HG03432 (cell line): Measurements from ENCODE around the gene KIF7.
"Not testable (repeated sequence)": the region's sequence is repeated elsewhere in the genome, so short reads cannot be mapped to it uniquely, and the experiment has no call there.

Experiments used
- ATAC-seq: cut with Tn5 transposase; IDR thresholded peaks from one replicate; pipeline ENCODE4 v1.9.1; 2021; ENCODE audit warnings: mild to moderate bottlenecking, moderate library complexity; ENCODE audit not compliant: unreplicated experiment

The KIF7 gene, protein sequence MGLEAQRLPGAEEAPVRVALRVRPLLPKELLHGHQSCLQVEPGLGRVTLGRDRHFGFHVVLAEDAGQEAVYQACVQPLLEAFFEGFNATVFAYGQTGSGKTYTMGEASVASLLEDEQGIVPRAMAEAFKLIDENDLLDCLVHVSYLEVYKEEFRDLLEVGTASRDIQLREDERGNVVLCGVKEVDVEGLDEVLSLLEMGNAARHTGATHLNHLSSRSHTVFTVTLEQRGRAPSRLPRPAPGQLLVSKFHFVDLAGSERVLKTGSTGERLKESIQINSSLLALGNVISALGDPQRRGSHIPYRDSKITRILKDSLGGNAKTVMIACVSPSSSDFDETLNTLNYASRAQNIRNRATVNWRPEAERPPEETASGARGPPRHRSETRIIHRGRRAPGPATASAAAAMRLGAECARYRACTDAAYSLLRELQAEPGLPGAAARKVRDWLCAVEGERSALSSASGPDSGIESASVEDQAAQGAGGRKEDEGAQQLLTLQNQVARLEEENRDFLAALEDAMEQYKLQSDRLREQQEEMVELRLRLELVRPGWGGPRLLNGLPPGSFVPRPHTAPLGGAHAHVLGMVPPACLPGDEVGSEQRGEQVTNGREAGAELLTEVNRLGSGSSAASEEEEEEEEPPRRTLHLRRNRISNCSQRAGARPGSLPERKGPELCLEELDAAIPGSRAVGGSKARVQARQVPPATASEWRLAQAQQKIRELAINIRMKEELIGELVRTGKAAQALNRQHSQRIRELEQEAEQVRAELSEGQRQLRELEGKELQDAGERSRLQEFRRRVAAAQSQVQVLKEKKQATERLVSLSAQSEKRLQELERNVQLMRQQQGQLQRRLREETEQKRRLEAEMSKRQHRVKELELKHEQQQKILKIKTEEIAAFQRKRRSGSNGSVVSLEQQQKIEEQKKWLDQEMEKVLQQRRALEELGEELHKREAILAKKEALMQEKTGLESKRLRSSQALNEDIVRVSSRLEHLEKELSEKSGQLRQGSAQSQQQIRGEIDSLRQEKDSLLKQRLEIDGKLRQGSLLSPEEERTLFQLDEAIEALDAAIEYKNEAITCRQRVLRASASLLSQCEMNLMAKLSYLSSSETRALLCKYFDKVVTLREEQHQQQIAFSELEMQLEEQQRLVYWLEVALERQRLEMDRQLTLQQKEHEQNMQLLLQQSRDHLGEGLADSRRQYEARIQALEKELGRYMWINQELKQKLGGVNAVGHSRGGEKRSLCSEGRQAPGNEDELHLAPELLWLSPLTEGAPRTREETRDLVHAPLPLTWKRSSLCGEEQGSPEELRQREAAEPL (N-terminal part only)

DNA sequence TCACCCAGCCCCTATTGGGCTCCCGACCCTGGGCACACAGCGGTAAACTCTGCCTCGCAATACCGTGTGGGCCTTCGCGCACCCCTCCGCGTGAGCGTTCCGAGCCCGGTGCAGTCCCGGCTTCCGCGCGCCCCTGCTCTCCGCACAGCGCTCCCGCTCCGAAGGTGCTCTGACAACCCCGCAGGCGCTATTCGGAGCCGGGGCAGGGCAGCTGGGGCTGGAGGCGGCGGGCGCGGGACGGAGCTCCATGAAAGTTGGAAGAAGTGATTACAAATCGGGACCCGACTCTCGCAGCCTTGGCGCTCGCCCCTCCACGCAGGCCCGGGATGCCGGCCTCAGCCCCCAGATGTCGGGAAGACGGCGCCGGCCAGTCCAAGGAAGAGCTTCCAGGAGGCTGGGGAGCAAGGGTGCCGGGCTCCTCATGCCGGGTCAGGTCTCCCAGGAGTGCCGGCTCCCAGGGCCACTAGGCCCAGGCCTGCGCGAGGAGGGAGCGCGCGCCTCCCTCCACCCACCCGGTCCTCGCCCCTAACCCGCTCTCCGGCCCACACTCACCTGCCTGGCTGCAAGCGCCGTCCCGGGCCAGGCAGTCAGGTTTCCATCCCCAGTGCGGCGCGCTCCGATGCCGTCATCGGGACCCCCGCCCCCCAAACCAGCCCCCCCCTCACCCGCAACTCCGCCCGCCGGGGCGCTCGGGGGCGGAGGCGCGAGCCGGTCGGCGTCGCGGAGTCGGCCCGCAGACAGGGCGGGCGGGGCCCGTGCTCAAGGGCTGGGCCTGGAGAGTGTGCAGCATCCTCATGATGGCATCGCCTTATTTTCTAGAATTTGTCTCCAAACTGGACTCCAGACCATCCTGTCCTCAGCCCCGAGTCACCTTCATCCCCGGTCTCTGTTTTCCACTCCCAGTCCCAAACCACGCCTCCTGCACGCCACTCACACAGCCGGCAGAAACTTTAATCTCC, at the start of gene KIF7:
Gene KIF7 (minus strand): TSS at position 621 of the 959 bp plus-strand sequence. CDS start 2,537 bp downstream, outside the sequence.
- no peak for ATAC-seq

DNA sequence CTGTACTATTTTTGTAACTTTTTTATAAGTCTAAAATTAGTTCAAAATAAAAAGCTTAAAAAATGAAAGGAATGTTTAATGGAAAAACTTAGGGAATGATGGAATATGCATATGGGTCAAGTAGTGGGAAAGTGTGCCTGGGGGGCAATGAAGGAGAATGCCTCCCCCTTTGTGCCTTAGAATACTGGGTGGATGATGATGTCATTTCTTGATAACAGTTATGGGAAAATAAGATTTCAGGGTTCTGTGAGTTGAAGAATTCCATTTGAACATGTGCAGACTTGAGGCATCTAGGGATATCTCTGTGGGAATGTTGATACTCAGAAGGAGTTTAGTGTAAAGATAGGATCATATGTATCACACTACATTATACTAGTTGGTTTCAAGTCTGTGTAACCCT, 49.1 kb upstream of the KIF7 start:
- no peak for ATAC-seq

DNA sequence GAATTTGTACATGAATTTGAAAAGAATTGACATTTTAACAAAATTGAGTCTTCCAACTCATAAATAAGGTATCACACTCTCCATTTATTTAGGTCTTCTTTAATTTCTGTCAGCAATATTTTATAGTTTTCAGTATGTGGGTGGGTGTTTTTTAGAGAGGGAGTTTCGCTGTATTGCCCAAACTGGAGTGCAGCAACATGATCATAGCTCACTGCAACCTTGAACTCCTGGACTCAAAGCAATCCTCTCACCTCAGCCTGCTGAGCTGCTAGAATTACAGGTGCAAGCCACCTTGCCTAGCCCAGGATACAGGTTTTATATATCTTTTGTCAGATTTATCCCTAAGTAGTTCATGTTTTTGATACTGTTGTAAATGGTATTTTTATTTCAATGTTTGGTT, 39.9 kb upstream of the KIF7 start:
- ATAC-seq, result no peak

DNA sequence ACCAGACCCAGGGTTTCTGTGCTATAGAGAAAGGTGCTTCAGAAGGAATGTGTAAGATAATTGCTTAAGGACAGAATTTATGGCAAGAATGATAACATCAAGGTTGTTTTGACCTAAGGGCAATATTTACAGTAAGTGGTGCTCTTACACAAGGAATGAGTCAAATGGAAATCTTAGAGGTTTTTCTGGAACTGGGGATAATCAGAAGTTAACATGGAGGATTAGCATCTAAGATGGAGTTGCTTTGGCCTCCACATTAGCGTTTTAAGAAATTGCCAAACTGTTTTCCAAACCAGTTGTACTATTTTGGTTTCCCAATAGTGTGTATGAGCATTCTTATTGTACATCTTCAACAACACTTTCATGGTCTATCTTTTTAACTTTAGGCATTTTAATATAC, 38.4 kb upstream of the KIF7 start:
- ATAC-seq, result no peak

DNA sequence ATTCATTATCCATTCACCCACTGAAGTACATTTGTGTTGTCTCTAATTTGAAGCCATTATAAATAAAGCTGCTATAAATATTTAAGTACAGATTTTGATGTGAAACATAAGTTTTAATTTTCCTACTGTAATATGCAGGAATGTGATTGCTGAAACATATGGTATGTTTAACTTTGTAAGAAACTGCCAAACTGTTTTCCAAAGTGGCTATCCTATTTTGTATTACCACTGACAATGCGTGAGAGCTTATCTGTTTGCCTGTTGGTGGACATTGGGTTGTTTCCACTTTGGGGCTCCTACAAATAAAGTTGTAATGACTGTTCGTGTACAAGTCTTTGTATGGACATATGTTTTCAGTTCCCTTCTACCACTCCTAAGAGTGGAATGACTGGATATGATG, 37.8 kb upstream of the KIF7 start:
- ATAC-seq, result no peak

DNA sequence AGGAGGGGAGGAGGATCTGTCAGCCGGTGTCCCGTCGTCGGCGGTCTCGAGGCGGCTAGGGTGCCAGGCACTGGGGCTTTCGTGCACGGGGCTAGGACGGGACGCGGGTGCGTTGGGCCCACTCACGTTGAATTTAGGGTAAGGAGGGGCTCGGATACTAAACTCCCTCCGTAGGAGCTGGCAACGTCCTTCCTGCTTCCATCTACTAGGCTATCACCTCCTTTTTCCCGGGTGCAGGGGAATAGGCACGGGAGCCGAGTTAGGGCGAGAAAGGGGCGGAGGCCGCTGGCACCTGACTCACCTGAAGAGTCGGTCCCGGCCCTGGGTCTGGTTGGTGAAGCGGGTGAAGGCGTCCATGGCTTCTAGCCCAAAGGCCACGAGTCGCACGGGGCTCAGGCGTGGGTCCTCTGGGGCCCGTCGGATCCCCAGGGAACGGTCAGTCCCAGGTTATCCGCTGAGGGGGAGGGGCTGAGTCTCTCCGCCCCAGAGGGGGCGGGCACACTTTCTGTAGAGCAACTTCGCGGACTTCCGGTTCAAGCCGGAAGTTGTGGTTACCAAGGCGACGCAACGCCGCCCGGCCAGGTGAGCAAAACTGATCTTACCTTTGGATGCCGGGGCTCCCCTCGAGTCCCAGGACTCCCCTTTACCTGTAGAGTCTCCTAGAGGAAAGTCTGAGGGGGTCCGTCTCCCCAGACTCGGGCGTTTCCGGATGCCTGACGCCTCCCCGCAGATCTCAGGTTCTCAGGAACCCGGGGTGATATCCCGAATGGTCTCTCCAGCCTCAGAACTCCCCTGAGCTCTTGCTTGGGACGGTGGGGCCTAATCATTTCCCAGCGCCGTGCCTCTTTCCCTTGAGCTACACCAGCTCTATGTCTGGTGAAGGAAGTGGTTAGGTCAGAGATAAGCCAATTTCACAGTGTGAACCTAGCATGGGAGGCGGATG, 35.3 kb upstream of the KIF7 start, which contains the start of the genes PEX11A and WDR93:
Gene PEX11A (minus strand): TSS at position 479 of the 943 bp plus-strand sequence. CDS start 122 bp downstream, at position 357.
Gene WDR93 (plus strand): TSS at position 536 of the 943 bp plus-strand sequence. CDS start 10,936 bp downstream, outside the sequence.
- ATAC-seq, result peak; percentile 90

DNA sequence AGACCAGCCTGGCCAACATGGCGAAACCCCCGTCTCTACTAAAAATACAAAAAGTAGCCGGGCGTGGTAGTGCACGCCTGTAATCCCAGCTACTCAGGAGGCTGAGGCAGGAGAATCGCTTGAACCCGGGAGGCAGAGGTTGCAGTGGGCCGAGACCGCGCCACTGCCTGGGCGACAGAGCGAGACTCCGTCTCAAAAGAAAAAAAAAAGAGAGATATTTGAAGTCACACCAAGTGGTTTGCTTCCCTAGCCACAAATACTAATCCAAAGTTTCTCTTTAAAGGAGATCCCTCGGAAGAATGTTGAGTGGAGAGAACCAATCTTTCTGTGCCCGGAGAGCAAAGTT, 34.6 kb upstream of the KIF7 start:
- not testable (repeated sequence) for ATAC-seq

DNA sequence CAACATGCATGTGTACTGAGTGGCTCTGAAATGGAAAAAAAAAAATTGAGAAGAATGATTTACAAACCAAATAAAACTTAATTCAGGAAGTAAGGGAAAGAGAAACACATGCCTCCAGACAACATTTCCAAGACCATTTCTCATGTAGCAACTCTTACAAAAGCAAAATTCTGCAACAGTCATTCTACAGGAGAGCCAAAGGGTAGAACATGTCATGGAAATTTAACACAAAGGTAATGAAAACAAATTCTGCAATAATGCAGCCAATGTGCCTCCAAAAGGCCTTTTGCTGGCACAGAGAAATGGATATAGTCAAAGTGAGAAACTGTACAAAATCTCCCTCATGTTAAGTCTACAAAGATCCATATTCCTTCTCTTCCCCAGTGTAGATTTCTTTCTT, 31.3 kb upstream of the KIF7 start:
- ATAC-seq, result no peak

DNA sequence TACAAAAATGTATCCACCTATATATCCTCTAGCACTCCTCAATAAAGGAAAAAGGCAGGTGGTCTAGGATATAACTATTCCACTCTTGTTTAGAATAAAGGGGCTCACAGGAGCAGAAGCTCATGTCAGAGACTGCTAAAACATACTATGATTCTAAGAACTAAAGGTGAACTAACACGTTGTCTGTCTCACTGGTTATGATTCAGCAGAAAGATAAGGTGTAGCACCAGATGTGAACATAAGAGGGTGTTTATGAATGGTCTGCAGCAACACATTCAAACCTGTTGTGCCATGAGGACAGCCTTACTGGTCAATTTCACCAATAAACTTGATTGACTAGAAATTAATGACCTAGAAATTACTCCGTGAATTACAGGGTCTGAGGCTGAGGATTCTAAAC, 30.7 kb upstream of the KIF7 start:
- no peak for ATAC-seq

DNA sequence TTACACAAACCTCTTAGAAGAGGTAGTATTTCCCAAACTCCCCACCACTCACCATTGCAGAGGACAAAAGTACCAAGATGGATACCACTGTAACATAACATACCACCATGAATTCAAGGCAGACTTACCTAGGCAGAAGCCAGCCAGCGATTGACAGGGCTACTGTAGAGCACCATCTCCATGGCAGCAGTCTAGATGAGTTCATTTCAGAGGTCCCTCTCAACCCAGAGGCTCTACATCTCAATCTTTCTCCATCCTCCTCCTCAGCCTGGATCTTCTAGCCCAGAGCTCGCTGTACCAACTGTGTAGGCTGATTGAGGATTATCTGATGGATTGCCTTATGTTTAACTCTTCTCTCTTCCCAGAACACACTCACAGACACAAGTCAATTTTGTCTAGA, 25.9 kb upstream of the KIF7 start:
- no peak for ATAC-seq

DNA sequence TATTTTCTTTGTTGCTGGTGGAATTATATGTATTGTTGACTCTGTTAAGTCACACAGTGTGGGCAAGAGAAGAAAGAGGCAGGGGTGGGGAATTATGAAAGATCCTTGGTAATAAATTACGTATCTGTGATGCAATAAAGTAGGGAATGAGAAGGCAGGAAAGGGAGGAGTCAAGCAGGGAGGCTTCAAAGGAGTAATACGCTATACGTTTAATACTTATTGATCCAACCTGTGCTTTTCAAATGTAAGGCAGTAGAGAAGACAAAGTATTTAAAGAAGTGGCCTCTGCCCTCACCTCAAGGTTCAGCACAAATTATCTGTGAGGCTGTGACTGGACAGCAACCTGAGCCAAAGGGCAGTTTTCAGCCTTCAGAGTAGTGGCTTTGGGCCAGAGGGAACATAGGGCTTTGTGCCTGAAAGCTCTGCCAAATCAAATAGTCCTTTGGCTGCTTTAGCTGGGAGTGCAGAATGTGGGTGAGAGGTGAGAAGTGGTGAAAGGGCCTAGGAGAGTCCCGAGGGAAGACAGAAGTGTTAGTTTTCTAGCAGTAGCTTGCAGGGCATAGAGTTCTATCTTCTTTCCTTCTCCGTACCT, 25.1 kb upstream of the KIF7 start:
- no peak for ATAC-seq

DNA sequence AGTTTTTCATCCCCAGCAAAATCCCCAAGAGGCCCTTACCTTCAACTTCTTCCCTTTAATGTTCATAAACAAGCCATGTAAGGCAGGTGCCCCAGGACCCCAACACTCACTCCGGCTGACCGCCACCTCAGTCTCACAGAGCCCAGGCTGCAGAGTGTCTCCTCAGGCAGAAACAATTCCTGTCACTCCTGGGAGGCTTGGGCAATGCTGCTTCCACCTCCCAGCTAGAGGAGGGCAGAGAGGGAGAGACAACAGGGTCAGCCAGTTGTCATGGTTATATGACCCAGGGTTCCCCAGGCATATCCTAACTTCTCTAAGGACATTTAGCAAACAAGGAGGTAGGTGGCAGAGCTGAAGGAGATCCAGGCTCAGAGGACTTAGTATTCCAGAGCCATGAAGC, 23.9 kb upstream of the KIF7 start, which contains the start of gene PLIN1:
Gene PLIN1 (minus strand): TSS at position 156 of the 400 bp plus-strand sequence. CDS start 1,878 bp downstream, outside the sequence.
- ATAC-seq, result no peak

DNA sequence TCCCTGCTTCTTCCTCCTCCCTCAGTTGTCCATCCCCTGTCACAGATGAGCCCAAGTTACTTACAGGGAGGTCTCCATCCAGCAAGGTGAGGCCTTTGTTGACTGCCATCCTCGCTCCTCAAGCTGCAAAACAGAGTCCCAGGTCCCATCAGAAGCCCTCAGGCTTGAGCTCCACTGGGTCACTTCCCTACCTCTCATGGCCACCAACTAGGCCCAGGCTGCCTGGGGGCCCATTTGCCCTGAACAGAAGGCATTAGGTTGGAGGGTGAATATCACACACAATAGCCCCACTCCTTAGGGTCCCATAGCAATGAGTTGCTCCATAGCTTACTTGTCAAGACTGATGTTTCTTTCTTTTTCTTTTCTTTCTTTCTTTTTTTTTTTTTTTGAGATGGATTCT, 22.1 kb upstream of the KIF7 start:
- no peak for ATAC-seq

DNA sequence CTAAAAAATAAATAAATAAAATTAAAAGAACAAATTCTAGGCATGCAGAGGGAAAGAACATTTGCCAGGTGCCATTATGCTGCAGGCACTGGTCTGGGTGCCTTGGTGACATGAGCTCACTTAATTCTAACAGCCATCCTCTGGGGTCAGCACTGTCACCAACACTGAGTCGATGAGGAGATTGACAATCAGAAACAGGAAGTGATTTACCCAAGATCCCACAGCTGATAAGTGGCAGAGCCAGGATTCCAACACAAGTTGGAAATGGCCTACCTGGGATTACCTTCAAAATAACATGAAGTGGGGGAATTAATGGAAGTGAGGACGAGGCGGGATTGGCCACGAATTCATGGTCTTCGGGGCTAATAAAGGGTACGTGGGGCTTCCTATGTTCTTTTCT, 20.3 kb upstream of the KIF7 start:
- no peak for ATAC-seq

DNA sequence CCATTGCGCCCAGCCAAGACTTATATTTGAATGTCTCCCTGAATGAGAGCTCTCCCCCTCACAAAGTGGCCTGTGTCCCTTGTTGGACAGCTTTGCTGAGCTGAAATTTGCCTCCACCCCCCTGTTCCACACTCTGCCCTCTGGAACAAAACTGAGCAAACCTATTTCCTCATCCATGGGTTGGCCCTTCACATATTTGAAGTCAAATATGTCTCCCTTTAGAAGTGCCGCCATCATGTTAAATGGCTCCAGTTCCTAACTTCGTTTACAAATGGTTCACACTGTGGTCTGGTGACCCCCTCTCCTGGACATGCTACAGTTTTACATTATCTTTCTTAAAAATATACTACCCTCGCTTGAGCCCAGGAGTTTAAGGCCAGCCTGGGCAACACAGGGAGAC, 19.3 kb upstream of the KIF7 start:
- no peak for ATAC-seq

DNA sequence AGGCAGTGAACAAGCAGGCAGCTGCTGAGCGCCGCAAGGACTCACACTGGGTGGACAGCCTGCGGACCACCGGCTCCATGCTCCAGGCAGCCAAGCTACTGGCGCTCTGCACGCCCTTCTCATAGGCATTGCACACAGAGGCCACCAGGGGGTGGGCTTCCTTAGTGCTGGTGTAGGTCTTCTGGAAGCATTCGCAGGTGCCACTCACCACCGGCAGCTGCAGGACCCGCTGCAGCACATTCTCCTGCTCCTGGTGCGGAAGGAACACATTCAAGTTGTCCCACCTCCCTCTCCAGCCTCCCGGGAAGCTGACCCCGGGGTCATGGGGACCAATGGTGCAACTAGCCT, 17.9 kb upstream of the KIF7 start:
- no peak for ATAC-seq

DNA sequence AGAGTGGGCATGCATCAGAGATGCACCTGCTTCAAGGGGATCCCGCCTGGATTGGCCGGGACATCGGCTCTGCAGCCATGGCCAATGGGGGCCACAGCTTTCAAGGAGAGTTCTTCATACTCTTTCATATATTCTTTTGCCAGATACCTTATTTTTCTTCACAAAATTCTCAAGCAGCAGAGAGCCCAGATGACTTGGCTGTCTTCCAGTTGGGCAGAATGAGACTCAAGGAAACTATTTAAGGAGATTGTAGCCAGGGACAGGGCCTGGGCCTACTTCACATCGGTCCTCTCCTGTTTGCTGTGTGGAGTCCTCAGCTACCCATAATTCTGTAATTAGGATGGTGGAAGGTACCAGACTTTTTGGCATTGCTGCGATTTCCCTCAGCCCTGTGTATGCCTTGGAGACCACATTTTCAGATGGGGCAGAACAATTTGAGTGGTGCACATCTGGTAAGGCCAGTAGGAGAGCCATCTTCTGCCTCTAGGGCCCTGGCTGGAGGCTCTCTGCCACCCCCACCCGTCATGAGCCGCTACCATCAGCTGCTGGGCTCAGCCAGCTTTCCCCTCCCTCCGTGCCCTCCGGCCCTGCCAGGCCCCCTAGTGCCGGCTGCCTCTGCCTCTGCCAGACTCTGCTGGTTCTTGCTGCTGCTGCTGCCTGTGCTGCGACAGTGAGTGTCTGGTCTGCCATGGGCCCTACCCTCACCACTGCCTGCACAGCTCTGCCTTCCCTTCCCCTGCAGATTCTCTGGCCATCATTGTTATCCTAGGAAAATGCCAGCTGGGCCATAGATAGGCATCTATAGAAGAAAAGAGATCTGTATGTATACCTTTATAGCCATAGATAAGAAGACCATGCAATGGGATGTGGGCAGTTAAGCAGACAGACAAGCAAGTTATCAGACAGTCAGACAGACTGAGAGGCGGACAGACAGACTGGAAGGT, 17.2 kb upstream of the KIF7 start:
- ATAC-seq, result no peak
